Gastrocnemius medialis (tissue), 4 donors: Measurements from ENCODE around the gene MPHOSPH9.

Experiments
- POLR2A ChIP-seq, 2 donors: fragments of 450-650 bp; IDR thresholded peaks; one replicate each; pipeline ENCODE4 v1.6.1; 2017; ENCODE audit warnings: antibody characterized with exemption in 2 of 2, mild to moderate bottlenecking in 2 of 2, moderate library complexity in 2 of 2
- TF ChIP-seq, protein P1 (sequence below), 5 experiments: fragments of 450-650 bp in 3 of 5; fragments of 200-600 bp in 2 of 5; sonication (generic) in 2 of 5; IDR thresholded peaks in 4 of 5; conservative IDR thresholded peaks in 1 of 5; 1 replicate in 4 of 5; 2 replicates in 1 of 5; pipeline ENCODE4 v1.5.1; 2016 to 2019; ENCODE audit warnings: antibody characterized with exemption in 5 of 5, mild to moderate bottlenecking in 3 of 5, moderate library complexity in 3 of 5

DNA sequence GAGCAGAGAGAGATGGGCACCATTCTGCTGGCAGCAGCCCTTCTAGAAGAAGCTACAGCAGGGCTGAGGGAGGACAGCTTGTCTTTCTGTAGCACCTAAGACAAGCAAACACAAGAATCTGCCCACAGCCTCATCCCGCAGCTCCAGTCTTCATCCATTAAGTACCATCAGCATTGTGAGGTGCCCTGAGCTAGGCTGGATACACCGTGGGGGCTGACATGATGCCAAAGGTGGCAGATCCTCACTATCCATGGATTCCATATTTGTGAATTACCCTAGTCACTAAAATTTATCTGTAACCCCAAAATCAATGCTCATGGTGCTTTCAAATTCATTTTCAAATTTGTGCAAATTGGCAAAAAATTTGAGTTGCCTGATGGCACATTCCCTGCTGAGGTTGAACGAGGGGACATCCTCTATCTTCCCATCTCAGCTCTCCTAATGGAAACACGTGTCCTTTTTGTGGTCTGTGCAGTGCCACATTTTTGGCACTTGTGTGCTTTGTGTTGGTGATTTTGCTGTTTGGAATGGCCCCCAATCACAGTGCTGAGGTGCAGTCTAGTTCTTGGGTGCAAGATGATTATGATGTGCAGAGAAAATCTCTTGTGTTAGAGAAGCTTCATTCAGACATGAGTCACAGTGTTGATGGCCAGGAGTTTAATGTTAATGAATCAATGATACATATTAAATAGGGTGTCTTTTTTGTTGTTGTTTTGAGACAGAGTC is 89.0 kb downstream of the MPHOSPH9 start:
- TF ChIP-seq, protein P1, sequence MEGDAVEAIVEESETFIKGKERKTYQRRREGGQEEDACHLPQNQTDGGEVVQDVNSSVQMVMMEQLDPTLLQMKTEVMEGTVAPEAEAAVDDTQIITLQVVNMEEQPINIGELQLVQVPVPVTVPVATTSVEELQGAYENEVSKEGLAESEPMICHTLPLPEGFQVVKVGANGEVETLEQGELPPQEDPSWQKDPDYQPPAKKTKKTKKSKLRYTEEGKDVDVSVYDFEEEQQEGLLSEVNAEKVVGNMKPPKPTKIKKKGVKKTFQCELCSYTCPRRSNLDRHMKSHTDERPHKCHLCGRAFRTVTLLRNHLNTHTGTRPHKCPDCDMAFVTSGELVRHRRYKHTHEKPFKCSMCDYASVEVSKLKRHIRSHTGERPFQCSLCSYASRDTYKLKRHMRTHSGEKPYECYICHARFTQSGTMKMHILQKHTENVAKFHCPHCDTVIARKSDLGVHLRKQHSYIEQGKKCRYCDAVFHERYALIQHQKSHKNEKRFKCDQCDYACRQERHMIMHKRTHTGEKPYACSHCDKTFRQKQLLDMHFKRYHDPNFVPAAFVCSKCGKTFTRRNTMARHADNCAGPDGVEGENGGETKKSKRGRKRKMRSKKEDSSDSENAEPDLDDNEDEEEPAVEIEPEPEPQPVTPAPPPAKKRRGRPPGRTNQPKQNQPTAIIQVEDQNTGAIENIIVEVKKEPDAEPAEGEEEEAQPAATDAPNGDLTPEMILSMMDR (IDR thresholded peaks at IDR 0.05 in 4 of 5, conservative IDR thresholded peaks at IDR 0.05 in 1 of 5): no peak
- TF ChIP-seq POLR2A (IDR thresholded peaks at IDR 0.05): no peak
